GM10266 (cell line): ENCODE measurements around the gene C1QTNF9.

Source experiments
- DNase-seq: peaks from one replicate; pipeline ENCODE4 v3.0.0; 2012; ENCODE audit errors: extremely low spot score
- TF ChIP-seq, protein P1 (sequence below): IDR thresholded peaks from 2 replicates; pipeline ENCODE4 v1.5.1; 2012; ENCODE audit warnings: mild to moderate bottlenecking, low read depth; ENCODE audit not compliant: control insufficient read depth, insufficient read depth; ENCODE audit errors: missing control alignments

Gene C1QTNF9

DNA sequence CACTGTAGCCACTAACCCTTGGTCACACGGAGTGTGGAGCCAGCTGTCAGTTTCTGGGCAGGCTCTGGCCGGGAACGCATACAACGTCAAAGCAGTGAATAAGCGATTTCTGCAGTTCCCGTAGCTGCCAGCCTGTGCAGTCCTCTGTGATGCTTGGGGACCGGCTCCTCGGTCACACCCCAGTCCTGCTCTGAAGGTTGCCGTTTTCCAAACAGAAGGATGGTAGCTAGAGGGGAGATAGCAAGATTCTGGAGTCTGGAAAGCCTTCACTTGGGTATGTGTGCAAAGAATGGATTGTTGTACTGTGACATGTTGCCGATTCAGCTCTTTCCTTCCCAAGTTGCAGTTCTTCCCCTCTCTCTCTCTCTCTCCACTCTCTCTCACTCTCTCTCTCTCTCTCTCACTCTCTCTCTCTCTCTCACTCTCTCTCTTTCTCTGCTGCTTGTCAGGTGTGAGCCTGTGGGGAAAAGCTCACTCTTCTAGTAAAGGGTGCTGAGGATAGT, 38.7 kb upstream of the C1QTNF9 start:
- peak; percentile 57 for DNase-seq

DNA sequence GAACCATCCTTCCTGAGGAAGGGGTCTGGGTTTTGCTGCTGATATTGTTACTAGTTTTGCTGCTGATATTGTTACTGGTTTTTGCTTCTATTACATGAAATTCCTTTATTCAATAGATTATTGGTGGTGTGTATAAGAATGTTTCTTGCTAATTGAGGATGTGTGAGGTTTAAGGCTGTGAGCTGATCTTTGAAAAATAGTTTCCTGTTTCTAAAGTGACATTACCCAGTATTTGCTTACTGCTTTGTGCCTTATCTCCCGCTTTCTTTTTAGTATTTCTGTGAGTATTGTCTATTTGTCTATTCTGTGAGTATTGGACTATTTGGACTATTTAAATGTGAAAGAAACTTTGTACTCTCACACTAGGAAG, 38.2 kb upstream of the C1QTNF9 start:
- TF ChIP-seq, protein P1, sequence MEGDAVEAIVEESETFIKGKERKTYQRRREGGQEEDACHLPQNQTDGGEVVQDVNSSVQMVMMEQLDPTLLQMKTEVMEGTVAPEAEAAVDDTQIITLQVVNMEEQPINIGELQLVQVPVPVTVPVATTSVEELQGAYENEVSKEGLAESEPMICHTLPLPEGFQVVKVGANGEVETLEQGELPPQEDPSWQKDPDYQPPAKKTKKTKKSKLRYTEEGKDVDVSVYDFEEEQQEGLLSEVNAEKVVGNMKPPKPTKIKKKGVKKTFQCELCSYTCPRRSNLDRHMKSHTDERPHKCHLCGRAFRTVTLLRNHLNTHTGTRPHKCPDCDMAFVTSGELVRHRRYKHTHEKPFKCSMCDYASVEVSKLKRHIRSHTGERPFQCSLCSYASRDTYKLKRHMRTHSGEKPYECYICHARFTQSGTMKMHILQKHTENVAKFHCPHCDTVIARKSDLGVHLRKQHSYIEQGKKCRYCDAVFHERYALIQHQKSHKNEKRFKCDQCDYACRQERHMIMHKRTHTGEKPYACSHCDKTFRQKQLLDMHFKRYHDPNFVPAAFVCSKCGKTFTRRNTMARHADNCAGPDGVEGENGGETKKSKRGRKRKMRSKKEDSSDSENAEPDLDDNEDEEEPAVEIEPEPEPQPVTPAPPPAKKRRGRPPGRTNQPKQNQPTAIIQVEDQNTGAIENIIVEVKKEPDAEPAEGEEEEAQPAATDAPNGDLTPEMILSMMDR, result no peak
- DNase-seq, result no peak

More for the DNA sequence above, 38.7 kb upstream of the C1QTNF9 start:
- TF ChIP-seq, protein P1, result no peak

DNA sequence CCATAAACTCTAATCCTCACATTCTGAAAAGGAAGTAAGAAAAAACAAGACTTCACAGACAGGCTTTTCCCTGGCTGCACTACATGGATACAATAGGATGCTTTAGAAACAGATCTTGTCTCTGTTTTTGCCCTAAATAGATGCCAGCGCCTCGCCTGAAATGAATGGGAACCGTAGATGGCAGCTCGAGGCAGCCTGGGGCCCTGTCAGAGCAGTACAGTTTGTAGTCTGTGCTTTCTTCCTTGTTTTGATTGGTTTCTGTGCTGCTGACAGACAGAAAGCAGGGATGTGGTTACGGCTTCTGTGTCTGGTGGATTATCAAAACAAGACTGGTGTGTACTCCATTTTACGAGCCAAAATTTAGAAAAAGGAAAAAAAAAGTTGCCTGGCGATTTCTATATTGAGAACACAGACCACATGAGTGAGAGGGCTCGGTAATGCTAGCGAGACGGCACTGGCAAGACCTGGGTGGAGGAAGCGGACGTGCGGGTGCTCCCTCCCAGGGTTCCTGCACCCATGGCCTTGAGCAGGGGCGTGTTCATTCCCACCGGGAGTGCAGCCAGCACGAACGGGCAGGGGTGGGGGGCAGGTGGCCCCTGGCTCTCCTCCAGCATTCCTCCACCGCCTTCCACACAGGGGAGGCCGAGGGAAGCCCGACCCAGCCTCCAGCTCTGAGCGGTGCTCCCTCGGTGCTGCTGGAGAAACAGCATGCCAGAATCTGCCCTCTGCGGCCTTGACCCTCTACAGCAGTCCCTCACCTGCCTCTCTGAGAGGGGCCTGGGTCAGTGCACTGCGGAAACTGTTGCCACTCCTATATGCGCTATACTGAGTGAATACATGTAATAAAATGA, 37.6 kb upstream of the C1QTNF9 start:
- peak; percentile 59 for DNase-seq
- TF ChIP-seq, protein P1, result no peak

DNA sequence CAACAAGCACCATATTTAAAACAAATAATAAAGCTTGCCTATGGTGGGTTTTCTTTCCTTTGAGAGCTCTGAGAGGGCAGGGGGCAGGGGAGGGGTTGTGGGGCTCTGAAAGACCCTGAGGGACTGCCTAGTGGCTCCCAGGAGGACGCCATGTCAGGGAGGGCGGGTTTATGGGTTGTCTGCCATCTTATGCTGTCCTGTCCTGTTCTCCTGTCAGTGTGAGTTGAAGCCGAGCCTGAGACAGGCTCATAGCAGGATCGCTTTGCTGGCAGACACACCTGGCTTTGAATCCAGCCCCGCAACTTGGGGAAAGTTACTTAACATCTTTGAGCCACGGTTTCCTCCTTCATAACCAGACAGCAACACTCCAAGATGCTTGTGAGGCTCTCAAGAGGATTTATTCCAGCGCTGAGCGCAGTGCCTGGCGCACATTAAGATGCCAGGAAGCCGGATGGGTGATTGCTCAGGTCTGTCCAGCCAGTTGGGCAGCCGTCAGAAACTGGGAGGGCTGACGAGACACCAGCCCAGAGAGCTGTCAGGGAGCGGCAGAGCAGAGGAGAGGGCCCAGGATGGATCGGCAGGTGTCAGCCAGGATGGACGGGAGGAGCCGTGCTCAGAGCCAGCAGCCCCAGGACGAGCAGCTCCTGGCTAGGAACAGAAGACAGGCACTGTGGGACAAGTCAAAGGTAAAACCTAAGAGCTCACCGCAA, 36.8 kb upstream of the C1QTNF9 start:
- TF ChIP-seq, protein P1, result no peak
- DNase-seq, result no peak

DNA sequence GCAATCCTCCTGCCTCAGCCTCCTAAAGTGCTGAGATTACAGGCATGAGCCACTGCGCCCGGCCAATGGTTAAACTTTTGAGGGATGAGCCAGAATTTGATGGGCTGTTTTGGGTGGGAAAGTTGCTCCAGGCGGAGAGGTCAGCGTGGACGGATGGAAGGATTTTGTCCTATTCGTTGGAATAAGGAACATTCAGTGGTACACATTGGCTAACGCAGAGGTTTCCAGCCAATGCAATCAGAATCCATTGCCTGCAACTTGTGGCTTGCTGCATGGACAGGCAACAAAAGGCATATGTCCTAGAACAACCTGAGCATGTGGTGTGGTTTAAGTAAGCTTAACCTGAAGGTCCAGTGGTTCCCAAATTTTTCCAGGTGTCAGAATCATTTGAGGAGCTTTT, 35.5 kb upstream of the C1QTNF9 start:
- DNase-seq, result no peak
- TF ChIP-seq, protein P1, result no peak

DNA sequence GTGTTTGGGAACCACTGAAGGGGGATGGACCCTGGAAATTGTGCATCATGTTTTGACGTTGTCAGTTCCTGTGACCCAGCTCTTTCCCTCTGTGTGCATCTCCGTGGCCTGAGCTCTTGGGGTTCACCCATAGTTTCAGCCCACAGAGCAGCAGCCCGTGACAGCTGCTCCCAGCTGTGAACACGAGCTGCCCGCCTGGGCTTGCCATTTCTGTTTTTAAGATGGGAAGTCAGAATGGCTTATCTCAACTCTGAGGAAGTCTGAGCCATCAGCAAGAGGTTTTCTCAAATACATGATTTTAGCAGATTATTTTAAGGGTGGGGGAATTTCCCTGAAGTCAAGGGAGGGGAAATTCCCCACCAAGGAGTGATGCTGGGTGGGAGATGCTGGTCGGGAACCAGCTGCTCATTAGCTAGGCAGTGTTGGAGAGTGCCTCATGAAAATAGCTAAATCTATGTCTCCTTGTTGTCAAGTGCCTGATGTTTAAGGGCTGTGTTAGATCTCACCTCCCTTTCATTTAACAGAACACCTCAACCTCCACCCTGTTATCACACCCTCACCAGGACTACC, 34.8 kb upstream of the C1QTNF9 start:
- peak; percentile 69 for DNase-seq
- TF ChIP-seq, protein P1, result no peak
